Hematopoietic multipotent progenitor cell treated with erythropoietin and hydrocortisone succinate and interleukin-3 and kit ligand, for 6 days (in vitro differentiated cells): ENCODE data around the gene CPNE1.
A peak's percentile ranks its signal among the peaks of the same experiment; 100 is the strongest.

Experiments
- DNase-seq: peaks from one replicate; pipeline ENCODE4 v3.0.0-alpha.2; 2015

Gene CPNE1

DNA sequence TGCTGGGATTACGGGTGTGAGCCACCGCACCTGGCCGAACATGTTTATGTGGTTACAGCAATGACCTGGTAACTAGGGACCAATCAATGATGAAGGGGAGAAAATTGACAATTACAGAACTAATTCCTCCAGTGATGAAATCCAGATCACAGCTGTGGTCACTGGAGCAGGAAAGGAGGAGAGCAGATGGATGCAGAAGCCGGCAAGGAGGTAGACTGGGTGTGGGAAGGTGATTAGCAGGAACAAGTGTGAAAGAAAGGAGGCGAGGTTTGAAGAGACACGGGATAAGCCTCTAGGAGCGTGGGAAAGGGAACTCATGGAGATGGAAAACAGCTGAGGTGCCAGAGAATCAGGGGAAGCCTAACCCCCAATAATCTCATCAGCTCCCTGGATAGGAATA is 66.2 kb downstream of the CPNE1 start:
- no peak for DNase-seq

- DNase-seq, result no peak
Measured at GRCh38 chr20:35597186-35597585, 67.5 kb downstream of the CPNE1 start.

DNA sequence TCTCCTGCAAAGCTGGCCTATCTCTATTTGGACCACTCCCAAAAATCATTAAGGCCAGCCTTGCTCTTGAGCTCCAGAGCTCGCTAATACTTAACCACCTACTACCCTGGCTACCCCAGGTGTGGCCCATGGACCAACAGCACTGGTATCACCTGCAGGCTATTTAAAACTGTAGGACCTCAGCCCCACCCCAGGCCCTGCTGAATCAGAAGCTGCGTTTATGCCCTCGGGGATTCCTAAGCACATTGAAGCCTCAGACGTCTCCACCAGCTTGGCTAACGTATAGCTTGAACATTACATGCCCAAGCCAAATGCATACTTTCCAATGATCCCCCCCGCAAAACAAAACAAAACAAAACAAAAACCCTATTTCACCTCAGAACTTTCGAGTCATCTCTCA is 68.8 kb downstream of the CPNE1 start:
- DNase-seq, result no peak

DNA sequence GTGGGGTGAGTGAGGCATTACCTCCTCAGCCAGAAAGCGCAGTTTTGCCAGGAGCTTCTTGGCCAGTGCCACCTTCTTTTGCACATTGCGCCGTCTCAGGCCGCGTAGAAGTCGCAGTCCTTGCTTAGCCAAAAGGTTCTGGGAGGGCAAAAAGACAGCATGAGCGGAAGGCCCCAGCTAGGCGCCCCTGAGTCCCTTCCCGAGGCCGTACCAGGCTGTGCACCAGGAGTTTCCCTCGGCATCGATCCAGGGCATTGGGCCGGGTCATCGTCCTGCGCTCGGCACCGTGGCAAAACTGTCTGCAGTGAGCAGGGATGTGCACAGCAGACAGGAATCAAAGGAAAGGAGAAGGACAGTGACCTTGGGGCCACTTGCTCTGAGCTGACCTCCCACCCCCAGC is 69.2 kb downstream of the CPNE1 start:
- DNase-seq, result no peak

GRCh38 chr20:35592339-35592974 is 72.2 kb downstream of the CPNE1 start:
- DNase-seq, result peak; percentile 59

DNA sequence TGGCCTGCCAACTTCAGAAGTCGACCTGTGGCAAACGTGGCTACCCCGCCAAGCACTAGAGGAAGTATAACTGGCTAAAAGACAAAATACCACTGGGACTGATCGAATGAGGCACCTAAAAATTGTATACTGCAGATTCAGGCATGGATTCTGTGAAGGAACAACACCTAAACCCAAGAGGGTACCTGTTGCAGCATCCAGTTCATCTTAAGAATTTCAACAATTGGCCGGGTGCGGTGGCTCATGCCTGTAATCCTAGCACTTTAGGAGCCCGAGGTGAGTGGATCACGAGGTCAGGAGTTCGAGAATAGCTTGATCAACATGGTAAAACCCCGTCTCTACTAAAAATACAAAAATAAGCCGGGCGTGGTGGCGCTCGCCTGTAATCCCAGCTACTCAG is 76.3 kb downstream of the CPNE1 start:
- no peak for DNase-seq

DNA sequence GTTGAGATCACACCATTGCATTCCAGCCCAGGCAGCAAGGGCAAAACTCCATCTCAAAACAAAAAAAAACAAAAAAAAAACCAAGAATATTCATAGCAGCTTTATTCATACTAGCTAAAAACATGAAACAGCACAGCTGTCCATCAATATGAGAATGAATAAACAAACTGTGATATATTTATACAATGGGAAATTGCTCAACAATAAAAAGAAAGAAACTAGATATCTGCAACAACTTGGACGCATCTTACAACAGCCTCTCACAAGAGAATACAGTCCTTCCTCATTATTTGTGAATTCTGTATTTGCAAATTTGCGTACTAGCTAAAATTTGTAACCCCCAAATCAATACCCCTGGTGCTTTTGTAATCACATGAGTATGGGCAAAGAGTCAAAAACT is 77.3 kb downstream of the CPNE1 start:
- no peak for DNase-seq

- peak; percentile 33 for DNase-seq
Measured at GRCh38 chr20:35586751-35587425, 77.8 kb downstream of the CPNE1 start.

GRCh38 chr20:35583636-35584560 is 80.8 kb downstream of the CPNE1 start:
- no peak for DNase-seq

- DNase-seq, result no peak
Measured at GRCh38 chr20:35582741-35583404, 81.8 kb downstream of the CPNE1 start.

DNA sequence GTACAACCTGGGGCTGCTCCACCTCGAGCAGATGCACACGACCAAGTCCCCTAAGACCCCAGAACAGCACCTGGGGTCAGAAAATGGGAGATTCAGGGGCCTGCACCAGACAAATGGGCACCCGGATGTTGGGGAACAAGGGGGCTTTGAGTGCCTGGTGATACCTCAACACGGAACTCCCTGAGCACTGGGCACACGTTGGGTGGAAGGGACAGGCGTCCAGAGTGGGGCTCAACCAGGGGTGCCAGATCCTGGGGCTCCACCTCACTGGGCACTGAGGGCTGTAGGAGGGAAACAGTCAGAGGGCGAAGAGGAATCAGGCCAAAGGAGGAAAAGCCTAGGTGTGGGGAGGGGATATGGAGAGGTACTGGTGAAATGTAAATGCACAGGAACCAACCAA is 82.6 kb downstream of the CPNE1 start:
- no peak for DNase-seq

DNA sequence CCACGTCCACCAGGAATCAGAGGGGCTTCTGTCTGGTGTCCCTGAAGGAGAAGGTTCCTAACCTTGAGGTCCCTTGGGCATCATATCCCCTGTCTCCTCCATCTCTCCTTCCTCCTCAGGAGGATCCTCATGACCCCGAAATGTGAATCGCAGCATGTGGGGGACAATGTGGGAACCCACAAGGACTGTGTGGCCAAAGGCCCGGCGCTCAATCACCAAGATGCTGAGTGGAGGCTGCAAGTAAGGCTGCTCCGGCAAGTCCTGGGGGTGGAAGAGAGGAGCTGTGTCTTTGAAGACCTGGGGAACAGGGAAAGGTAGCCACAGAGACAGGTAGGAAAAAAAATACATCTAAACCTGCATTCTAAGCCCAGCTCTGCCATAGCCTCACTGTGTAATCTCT is 85.5 kb downstream of the CPNE1 start:
- no peak for DNase-seq

DNA sequence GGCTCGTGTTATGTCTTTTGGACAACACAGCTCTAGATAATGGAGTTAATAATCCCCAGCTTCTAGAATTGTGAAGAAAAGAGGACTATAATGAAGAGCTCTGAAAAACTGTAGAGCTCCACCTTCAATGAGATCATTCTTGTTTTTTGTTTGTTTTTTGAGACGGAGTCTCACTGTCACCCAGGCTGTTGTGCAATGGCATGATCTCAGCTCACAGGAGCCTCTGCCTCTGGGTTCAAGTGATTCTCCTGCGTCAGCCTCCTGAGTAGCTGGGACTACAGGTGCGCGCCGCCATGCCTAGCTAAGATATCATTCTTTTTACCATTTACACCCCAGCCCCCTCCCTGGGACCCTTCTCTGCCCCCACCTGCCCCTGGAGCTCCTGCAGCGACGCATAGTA is 86.2 kb downstream of the CPNE1 start:
- DNase-seq, result no peak

GRCh38 chr20:35576816-35577215 is 87.9 kb downstream of the CPNE1 start:
- DNase-seq, result no peak
